Stimulated activated CD4-positive, alpha-beta T cell treated with anti-CD3 and anti-CD28 coated beads, Interleukin-4, amount 100 ng/mL, for 48 hours (primary cell): ENCODE measurements around the gene OXCT1.
A peak's percentile ranks its signal among the peaks of the same experiment; 100 is the strongest.
"Not testable (repeated sequence)": the region's sequence is repeated elsewhere in the genome, so short reads cannot be mapped to it uniquely, and the experiment has no call there.

Experiments
- DNase-seq, 2 donors: peaks; one replicate each; pipeline ENCODE4 v3.0.0-alpha.2; 2020; ENCODE audit warnings: low read depth in 2 of 2

OXCT1 gene

GRCh38 chr5:41874512-41875060, 4.4 kb upstream of the OXCT1 start:
- DNase-seq: no peak

DNA sequence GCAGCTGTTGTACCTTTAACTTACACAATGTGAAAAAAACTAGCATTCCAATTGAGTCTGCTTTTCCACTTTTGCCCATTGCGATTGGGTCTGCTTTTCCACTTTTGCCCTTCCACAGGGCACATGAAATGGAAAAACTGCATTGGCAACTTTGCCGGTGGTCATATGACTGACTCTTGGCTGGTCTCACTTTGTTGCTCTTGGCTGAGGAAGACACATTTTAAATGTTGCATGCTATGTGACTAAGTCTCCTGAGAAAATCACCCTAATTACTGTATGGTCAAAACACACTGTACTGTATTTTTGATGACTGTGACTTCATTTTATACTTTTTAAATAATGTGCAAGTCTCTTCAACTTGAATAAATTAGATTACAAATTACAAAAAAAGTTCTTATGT, 1.6 kb upstream of the OXCT1 start:
- DNase-seq: no peak

GRCh38 chr5:41870627-41871048, 413 bp upstream of the OXCT1 start:
- no peak for DNase-seq

GRCh38 chr5:41869151-41869723, 988 bp downstream of the OXCT1 start:
- DNase-seq: no peak

GRCh38 chr5:41863871-41864486, 6.2 kb downstream of the OXCT1 start:
- no peak for DNase-seq

- DNase-seq: no peak
Measured at GRCh38 chr5:41858890-41859289, 11.3 kb downstream of the OXCT1 start.

GRCh38 chr5:41857989-41858388, 12.2 kb downstream of the OXCT1 start:
- no peak for DNase-seq

GRCh38 chr5:41856644-41857491, 13.4 kb downstream of the OXCT1 start:
- peak; percentile 13 to 35 for DNase-seq

DNA sequence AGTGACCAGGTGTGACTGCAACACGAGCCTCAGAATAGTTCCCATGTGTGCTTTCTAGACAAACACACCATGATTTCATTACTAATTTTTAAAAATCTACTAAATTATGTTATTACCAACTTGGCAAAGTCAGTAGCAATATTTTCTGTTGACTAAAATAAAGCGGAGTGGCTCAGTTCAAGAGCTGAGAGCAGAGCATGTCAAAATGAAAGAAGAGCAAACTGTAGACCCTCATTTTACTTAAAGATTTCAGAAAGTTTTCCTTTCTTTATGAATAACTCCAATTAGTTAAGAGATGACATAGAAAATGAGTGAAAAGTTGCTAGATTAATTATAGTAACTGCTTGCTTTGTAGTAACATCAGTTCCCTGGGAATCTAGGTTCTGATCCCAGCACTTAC, 17.9 kb downstream of the OXCT1 start:
- DNase-seq: no peak

DNA sequence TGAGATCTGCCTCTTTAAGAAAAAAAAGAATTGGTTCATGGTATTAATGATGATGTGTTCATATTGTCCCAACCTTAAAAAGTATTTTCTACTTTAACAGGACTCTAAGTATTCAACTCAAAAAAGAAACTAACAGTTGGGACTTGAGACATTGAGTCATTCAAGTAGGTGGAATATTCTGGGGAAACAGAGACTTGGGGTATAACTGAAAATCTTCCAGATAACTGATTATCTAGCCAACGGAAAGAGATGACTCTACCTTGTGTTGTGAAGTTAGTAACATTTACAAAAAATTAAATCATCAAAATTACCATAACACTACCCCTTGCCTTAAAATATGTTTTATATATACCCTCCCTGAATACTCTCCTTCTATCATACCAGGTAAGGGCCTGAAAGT, 19.1 kb downstream of the OXCT1 start:
- DNase-seq: no peak

DNA sequence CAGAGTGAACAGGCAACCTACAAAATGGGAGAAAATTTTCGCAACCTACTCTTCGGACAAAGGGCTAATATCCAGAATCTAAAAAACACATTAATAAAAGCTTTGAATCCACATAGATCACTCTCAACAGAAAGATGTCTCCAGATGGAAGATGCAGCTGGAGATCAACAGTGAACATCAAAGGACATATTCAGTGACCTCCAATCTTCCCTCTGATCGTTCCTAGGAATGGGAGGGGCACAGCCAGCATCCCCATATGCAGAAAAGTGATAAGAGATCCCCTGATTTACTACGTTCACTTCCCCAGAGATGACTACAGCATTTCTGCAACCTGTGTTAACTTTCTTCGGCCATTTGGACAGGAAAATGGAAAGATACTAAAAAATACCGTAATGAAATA, 21.2 kb downstream of the OXCT1 start:
- no peak for DNase-seq

DNA sequence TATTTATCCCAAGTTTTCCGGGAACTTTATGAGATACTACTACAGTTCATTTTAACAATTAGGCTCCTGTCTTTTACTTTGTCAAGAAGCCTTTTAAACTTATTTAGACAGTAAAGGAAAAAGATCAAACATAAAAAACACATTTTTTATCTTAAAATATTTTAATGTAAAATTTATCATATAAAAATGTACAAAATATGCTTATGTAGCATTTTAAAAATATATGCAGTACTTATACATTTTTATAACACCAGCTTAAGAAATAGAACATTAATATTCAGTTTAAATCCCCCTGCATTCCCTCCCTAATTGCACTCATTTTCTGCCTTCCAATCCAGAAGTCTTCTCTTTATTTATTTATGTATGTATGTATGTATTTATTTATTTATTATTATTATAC, 24.5 kb downstream of the OXCT1 start:
- DNase-seq: not testable (repeated sequence)

- DNase-seq: no peak
Measured at GRCh38 chr5:41844502-41844901, 25.7 kb downstream of the OXCT1 start.

DNA sequence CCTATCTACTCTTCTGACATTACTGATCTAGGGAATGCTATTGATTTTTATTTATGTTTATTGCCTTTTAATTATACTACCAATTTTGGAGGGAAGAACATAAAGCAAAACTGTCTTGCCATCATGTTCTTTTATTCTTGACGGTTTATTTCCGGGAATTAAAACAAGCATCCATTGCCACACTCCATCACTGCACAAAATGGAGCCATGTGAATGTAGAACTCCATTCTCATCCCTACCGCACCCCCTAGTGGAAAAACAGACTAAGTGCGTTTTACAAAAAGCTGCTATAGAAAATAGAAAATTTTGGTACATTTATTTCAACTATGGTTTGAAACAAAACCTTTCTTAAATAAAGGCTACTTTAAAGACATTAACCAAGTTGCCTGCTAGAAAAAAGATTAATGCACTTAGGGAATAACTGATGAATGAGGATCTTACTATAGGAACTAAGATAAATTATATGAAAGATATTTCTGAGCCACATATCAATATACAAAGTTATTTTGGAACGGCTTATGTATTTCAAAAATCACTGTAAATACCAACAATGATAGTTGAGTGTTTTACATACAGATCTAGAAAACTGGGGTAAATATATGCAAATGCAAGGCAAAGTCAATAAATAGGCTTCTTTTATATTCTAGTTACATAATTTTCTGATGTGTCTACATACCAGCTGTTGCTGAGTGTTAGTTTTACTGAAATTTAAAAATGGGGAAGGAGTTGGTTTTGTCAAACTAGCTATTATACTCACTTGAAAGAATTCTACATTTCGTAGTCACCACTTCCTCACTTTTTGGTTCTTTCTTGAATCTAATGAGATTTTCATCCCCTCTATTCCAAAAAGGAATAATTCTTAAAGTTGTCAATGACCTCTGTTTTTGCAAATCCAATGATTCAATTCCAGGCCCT, 26.5 kb downstream of the OXCT1 start:
- no peak for DNase-seq

GRCh38 chr5:41842777-41843176, 27.4 kb downstream of the OXCT1 start:
- no peak for DNase-seq

DNA sequence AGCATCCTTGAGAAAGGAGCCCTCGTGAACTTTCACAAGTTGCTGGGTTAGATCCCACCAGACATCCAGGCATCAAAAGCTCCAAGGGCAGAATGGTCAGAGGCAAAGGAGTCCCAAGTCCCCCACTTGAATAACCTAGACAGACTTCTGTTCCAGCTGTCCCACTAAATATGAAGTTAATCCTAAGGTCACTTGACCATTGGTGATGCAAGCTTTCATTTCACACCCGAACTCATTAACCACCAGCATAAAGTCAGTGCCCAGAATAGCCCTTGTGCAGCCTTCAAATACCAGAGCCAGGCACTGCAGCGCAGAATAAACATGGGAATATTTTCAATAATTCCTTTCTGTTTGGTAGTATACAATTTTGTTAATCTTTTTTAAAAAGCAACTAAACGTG, 28.9 kb downstream of the OXCT1 start:
- no peak for DNase-seq

GRCh38 chr5:41840251-41840650, 30.0 kb downstream of the OXCT1 start:
- DNase-seq: no peak

DNA sequence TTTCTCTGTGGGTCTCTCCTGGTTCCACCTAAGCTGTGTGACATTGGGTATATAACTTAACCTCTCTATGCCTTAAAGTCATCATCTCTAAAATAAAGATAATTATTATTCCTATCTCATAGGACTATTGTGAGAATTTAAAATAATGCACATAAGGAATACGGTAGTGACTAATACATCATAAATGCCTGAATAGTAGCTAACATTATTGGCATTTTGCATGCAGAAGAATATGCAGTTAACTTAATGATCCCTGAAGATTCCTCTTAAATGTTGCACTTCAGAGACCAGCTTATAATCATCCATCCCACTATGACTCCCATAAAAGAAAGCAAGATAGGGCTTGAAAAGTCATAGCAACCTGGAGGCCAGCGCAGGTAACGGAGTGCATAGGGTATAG, 32.4 kb downstream of the OXCT1 start:
- DNase-seq: no peak

- DNase-seq: no peak
Measured at GRCh38 chr5:41835645-41836044, 34.6 kb downstream of the OXCT1 start.

GRCh38 chr5:41834506-41834905, 35.7 kb downstream of the OXCT1 start:
- no peak for DNase-seq

DNA sequence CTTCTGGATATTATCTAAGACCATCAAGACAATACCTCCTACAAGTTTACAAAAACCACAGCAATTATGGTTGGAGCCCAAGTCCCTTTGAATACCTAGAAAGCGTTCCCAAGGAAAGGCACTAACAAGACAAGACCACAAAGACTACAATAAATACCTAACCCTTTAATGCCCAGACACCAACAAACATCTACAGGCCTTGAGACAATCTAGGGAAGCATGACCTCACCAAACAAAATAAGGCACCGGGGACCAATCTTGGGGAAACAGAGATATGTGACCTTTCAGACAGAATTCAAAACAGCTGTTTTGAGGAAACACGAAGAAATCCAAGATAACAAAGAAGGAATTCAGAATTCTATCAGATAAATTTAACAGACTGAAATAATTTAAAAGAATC, 37.8 kb downstream of the OXCT1 start:
- DNase-seq: no peak

DNA sequence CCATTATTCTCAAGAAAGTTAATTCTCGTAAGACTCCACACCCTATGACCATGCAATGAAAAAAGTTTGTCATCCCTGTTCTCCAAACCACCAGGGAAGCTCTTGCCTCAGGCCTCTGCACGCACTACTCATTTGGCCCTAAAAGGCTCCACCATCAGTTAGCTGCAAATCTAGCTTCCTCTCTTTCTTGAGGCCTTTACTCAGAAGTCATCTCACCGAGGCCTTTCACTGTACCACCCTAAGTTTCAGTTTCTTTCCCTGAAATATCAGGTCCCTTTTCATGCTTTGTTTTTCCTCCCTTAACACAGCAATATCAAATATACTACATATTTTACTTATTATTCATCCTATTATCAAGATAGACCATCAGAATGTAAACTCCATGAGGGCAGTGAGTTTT, 39.1 kb downstream of the OXCT1 start:
- no peak for DNase-seq
